Right lobe of liver (tissue), 6 donors: ENCODE measurements around the gene CABYR. TPM values are rescaled to one million over a fixed set of nuclear protein-coding genes. Genes with fewer than 3 reads are reported as not detected.

Experiments used
- ATAC-seq, 4 donors: fragments of 200-7000 bp; cut with Tn5 transposase; one replicate each; pipeline ENCODE4 v1.9.1; 2020; ENCODE audit warnings: mild to moderate bottlenecking in 4 of 4, moderate library complexity in 4 of 4
- DNase-seq, 3 donors: peaks; one replicate each; pipeline ENCODE4 v3.0.0-alpha.2; 2020
- H3K27ac ChIP-seq, 3 donors: fragments of 200-600 bp; one replicate each; pipeline ENCODE4 v1.8.0; 2022
- H3K27me3 ChIP-seq, 2 donors: fragments of 200-600 bp; one replicate each; pipeline ENCODE4 v1.8.0; 2022
- H3K36me3 ChIP-seq, 4 donors: fragments of 200-600 bp; sonication (generic) in 1 of 4; one replicate each; pipeline versions ENCODE4 v1.5.1 to v1.8.0; 2017 to 2022; ENCODE audit warnings: control low read depth in 1 of 4
- H3K4me1 ChIP-seq, 4 donors: fragments of 200-600 bp; sonication (generic) in 1 of 4; one replicate each; pipeline versions ENCODE4 v1.5.1 to v1.8.0; 2017 to 2022; ENCODE audit warnings: control low read depth in 1 of 4
- H3K4me3 ChIP-seq, 3 donors: fragments of 200-600 bp; one replicate each; pipeline ENCODE4 v1.8.0; 2022
- H3K9me3 ChIP-seq, 4 donors: fragments of 200-600 bp; sonication (generic) in 1 of 4; one replicate each; pipeline versions ENCODE4 v1.5.1 to v1.8.0; 2017 to 2022; ENCODE audit warnings: control low read depth in 1 of 4
- POLR2A ChIP-seq: fragments of 450-650 bp; IDR thresholded peaks from one replicate; pipeline ENCODE4 v1.6.1; 2017; ENCODE audit warnings: antibody characterized with exemption, mild to moderate bottlenecking
- WGBS: methylation state at CpG from one replicate; pipeline ENCODE4 v1.1.6; 2018; ENCODE audit warnings: low coverage, low lambda C conversion rate; ENCODE audit not compliant: insufficient coverage; ENCODE audit errors: missing lambda C conversion rate; 5-methylcytosine and 5-hydroxymethylcytosine counted together
- intact Hi-C, 2 donors: fragments of 100-400 bp; cut with DNase I; formaldehyde crosslinking; loops; one replicate each; pipeline versions ENCODE4 v1.11.2 to v1.14.1; 2022
- total RNA-seq, 6 experiments: library from RNA; depleted of rRNA in 2 of 6; stranded (reverse); fragments of >200 nt in 2 of 6; fragmentation: NEBNext Ultra II Directional in 3 of 6; extraction: Animal tissue kit (Norgen Biotek cat#: 25700) in 3 of 6; gene quantifications; one replicate each; pipeline versions ENCODE4 v1.1.0 to v1.2.4, GENCODE V29; 2016 to 2023
- TF ChIP-seq, protein P1 (sequence below), 4 donors: fragments of 200-600 bp in 3 of 4; fragments of 450-650 bp in 1 of 4; IDR thresholded peaks; one replicate each; pipeline versions ENCODE4 v1.5.1 to v1.8.0; 2016 to 2022; ENCODE audit warnings: antibody characterized with exemption in 4 of 4, mild to moderate bottlenecking in 2 of 4
- donor health status: DM: no; HTN: yes; CAD: no.
- donor health status: DM: no; HTN: no; CAD: no.
- donor health status: DM: no; HTN: no; CAD: no.
- donor health status: DM: no; HTN: yes; CAD: no.
- donor health status: DM: no; HTN: yes; CAD: no.

CABYR gene
- total RNA-seq, 6 experiments from 2014 or later: 0.31 to 7.5 (median 3.7) TPM; not detected in 2

DNA sequence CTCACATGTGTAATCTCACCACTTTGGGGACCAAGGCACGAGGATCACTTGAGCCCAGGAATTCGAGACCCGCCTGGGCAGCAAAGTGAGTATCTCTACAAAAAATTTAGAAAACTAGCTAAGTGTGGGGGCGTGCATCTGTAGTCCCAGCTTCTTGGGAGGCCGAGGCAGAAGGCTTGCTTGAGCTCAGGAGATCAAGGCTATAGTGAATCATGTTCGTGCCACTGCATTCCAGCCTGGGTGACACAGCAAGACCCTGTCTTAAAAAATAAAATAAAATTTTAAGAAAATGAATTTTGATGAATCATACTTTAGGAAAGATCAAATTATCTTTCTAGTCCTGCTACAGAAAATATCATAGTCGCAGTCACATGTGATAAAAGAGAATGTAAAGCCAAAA lies 46.9 kb downstream of the CABYR start:
- TF ChIP-seq POLR2A: no peak
- TF ChIP-seq, protein P1, sequence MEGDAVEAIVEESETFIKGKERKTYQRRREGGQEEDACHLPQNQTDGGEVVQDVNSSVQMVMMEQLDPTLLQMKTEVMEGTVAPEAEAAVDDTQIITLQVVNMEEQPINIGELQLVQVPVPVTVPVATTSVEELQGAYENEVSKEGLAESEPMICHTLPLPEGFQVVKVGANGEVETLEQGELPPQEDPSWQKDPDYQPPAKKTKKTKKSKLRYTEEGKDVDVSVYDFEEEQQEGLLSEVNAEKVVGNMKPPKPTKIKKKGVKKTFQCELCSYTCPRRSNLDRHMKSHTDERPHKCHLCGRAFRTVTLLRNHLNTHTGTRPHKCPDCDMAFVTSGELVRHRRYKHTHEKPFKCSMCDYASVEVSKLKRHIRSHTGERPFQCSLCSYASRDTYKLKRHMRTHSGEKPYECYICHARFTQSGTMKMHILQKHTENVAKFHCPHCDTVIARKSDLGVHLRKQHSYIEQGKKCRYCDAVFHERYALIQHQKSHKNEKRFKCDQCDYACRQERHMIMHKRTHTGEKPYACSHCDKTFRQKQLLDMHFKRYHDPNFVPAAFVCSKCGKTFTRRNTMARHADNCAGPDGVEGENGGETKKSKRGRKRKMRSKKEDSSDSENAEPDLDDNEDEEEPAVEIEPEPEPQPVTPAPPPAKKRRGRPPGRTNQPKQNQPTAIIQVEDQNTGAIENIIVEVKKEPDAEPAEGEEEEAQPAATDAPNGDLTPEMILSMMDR (IDR thresholded peaks at IDR 0.05): no peak
- peaks cover 0 to 4% (median 0%) of the 10 kb centered on the region in 4 donors for H3K4me1 ChIP-seq
- 93% methylated on average over 7 of the region's 7 CpGs for WGBS
- DNase-seq (no peak), ATAC-seq (no peak)
- no peaks in the 10 kb centered on the region for H3K9me3 ChIP-seq
- intact Hi-C loops: no loop called here
- no peak overlapping the region for H3K4me3 ChIP-seq
- H3K27ac ChIP-seq: no peak overlapping the region
- H3K27me3 ChIP-seq: no peaks in the 10 kb centered on the region
- no peaks in the 10 kb centered on the region for H3K36me3 ChIP-seq

DNA sequence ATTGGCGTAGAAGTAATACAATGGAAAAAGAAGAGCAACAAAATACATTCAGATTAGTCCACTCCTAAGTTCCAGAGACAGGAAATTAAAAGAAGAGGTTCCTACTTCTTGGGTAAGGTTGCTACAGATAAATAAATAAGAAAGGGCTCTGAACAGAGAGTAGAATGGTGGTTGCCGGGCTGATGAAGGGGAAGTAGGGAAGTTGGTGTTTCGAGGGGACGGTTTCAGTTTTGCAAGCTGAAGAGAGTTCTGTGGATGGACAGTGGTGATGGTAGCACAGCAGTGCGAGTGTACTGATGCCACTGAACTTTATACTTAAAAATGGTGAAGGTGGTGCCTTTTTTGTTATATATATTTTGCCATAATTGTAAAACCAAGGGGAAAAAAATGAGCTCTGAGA lies 48.2 kb downstream of the CABYR start:
- 72% methylated on average over 5 of the region's 5 CpGs for WGBS
- intact Hi-C loops: no loop called here
- peak in 1 of 4 donors; percentile 43 for ATAC-seq

DNA sequence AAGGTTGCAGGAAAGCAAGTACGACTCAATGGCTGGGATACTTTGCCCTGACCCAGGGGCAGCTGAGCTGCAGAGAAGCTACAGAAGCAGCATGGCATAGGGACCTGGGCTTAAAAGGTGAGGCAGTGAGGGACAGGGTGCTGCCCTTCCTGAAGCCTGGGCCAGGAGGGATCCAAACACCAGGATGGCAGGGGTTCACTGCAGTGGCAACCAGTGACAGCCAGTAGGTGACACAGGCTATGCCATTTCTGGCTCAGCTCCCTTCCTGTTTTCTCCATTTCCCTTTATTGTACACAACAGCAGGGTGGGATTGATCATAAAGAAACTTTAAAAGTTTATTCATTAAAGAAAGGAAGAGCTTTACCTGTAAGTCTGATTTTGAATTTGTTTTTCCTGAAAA lies 48.8 kb downstream of the CABYR start:
- peak in 1 of 4 donors; percentile 20 for ATAC-seq
- no peak overlapping the region for H3K27ac ChIP-seq
- peaks cover 0 to 4% (median 0%) of the 10 kb centered on the region in 4 donors for H3K4me1 ChIP-seq
- intact Hi-C loops: no loop called here
- no peaks in the 10 kb centered on the region for H3K27me3 ChIP-seq
- H3K36me3 ChIP-seq: no peaks in the 10 kb centered on the region
- no peaks in the 10 kb centered on the region for H3K9me3 ChIP-seq
- no peak for DNase-seq
- H3K4me3 ChIP-seq: no peak overlapping the region
- no peak for TF ChIP-seq POLR2A
- TF ChIP-seq, protein P1 (IDR thresholded peaks at IDR 0.05): no peak
- no CpG with 5 or more reads among the region's 1 CpG for WGBS

More for the DNA sequence above, 48.2 kb downstream of the CABYR start:
- Histone ChIP-seq H3K27me3 (no peaks in the 10 kb centered on the region), H3K4me3 (no peak overlapping the region), H3K4me1 (peaks cover 0 to 4% (median 0%) of the 10 kb centered on the region in 4 donors), H3K27ac (no peak overlapping the region), H3K9me3 (no peaks in the 10 kb centered on the region), H3K36me3 (no peaks in the 10 kb centered on the region)
- no peak for DNase-seq
- TF ChIP-seq POLR2A: no peak
- TF ChIP-seq, protein P1 (IDR thresholded peaks at IDR 0.05): no peak

DNA sequence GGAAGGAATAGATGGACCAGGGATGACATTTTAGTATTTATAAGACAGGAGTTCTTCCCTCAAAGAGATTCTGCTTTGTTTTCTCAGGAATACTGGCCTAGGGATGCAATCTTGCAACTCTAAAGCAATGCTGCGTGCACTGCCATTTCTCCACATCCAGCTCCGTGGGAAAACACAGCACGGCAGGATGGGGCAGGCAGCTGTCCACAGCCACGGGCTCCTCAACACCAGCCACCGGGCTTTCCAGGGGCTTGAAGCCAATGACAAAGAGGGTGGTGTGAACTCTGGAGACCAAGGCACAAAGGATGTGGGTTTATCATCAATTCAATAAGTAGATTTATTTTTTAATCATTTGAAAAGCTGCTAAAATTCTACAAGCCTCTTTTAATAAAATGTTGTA lies 49.3 kb downstream of the CABYR start:
- TF ChIP-seq, protein P1 (IDR thresholded peaks at IDR 0.05): no peak
- TF ChIP-seq POLR2A: no peak
- 88% methylated on average over 5 of the region's 5 CpGs for WGBS
- no peak for ATAC-seq
- Histone ChIP-seq H3K27me3 (no peaks in the 10 kb centered on the region), H3K9me3 (no peaks in the 10 kb centered on the region), H3K4me3 (no peak overlapping the region), H3K27ac (peak overlapping the region in 1 of 3 donors; percentile 39), H3K36me3 (no peaks in the 10 kb centered on the region), H3K4me1 (peaks cover 0 to 4% (median 0%) of the 10 kb centered on the region in 4 donors)
- intact Hi-C loops: no loop called here
- DNase-seq: no peak
